GM18526 (cell line): ENCODE measurements around the gene ZNF407.

Experiments used
- POLR2A ChIP-seq: IDR thresholded peaks from 3 replicates; pipeline ENCODE4 v1.6.1; 2011; ENCODE audit not compliant: insufficient read length; ENCODE audit errors: extremely low read depth

The ZNF407 gene

DNA sequence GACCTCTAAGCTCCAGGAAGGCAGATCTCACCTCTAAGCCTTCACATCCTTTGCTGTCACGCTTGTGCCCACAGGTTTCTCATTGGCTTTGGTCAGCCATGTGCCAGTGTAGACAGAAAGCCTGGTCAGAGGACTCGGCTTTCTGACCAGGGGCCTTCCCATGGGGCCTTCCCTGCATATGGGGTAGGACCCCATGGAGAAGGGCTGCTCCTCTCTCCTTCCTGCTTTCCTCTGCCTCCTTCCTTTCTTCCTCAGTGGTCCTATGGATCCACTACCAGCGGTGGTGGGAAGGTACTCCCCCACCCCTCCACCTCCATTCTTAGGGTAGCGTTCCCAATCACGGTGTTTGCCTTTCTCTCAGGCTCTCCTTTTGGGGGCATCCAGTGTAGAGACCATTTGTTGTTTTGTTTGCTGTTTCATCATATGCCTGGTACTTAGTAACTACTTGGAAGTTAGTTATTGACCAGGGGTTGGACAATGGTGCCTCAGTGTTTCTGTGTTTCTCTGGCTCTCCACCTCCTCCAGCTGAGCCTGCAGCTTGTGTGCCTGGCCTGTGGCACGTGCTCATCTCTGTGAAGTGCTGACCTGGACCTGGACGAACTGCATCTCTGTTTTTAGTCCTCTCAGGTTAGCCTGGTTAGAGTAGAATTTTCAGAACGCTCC lies 71.6 kb downstream of the ZNF407 start:
- TF ChIP-seq POLR2A = no peak

DNA sequence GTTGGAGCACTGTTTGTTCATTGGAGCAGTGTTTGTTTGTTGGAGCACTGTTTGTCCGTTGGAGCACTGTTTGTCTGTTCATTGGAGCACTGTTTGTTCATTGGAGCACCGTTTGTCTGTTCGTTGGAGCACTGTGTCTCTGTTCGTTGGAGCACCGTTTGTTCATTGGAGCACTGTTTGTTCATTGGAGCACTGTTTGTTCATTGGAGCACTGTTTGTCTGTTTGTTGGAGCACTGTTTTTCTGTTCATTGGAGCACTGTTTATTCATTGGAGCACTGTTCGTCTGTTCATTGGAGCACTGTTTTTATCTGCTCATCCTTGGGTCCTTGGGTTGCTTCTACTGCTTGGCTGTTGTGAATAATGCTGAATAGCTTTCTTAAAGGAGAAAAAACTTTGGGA lies 74.7 kb downstream of the ZNF407 start:
- no peak for TF ChIP-seq POLR2A

DNA sequence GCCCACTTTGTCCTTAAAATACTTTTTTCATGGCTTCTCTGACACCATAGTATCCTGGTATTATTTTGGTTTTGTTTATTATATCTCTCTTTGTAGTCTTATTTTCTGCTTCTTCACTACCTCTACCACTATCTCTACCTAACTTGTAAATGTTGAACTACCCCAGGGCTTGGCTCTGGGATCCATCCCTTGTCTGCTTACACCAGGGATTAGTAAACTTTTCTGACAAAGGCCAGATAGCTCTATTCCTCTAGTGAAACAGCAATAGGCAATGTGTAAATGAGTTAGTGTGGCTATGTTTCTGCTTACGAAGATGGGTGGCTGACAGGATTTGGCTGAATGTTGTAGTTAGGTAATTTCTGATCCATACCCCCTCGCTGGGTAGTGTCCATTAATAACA lies 76.8 kb downstream of the ZNF407 start:
- TF ChIP-seq POLR2A = no peak

DNA sequence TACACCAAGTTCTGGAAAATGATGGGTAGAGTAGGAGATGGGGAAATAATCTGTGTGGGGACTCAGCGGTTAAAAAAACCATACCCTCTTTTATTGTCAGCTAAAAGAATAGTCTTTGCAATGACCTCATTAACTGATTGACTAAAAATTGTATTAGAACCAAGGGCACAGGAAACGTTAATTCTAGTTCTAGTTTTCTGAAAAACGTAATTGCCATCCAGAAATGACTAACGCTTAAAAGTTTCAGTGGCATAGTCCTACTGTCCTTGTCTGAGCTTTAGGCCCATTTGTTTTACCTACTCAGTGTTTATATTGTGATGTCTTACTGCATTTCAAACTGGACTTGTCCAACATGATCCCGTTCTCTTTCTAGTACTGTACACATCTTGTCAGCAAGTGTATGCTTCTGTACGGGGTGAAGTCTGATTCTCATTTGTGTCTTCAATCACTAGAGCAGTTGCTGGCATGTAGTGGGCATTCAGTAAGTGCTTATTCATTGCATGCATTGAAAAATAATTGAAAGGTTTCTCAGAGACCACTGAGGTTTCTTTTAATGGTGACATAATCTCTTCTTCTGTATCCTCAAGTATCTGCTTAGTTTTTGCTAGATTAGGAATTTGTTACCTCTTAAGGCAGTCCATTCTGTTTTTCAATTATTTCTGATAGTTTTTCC lies 81.5 kb downstream of the ZNF407 start:
- TF ChIP-seq POLR2A = no peak

DNA sequence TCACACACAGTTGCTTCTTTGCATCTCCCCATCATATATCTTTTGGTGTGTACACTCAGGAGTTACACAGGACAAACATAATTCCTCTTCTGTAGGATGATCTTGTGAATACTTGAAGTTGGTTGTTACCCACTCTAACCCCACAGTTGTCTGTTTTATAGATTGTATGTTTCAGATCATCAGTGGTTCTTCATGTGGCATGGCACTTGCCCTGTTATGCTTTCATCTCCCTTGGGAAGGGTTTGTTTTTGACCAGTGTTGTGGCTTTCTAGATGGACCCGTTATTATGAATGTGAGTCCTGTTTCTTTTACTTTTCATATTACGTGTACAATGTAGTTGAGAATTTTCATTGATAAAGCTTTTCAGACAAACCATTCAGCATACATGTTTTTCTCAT lies 82.0 kb downstream of the ZNF407 start:
- TF ChIP-seq POLR2A = no peak

DNA sequence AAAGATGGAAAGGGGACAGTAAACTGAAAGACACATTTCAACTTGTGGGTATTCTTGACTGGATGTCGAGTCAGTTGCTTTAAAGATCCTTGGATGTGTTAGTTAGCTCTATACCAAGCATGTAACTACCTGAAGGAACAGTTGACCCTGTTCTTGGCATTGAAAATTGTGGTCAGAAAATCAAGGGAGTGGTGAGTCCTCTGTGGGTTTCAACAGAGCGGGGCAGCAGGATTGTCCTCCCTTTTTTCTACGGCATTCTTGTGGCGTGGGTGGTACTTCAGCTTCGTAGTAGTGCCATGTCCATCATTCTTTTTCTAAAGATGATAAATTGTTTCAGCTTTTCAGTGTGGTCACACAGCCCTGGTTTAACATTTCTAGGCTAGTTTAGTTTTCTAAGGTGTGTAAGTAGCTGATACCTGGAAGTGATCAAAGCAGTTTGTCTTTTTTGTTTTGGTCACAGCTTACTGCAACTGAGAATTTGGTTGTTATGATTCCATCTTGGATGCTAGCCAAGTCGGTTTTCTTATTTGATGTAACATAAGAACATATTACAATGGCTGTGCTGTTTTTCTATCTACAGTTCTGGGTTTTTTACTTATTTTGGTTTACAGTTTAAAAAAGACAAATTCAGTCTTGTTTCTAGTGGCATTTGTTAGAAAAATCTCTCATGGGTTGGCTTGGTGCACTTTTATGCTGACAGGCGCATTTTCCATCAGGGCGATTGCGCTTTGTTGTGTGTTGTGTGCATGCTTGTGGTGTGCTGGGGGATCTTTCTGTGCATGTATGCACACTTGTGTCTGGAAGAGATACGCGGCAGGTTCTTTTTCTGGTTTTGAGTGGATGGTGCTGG lies 84.7 kb downstream of the ZNF407 start:
- TF ChIP-seq POLR2A = no peak

DNA sequence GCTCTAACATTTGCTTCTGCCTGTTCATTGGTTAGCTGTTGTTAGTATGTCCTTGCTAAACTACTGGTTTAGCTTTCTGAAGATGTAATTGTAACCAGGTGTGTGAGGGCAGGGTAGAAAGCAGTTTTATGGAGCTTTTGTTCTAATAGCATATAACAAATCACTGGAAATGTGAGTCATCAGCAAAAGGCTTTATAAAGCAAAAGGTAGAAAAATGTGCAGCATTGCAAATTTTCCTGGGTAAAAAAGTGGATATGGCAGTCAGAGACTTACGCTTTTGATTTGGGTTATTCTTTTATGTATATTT lies 85.3 kb downstream of the ZNF407 start:
- TF ChIP-seq POLR2A = no peak

DNA sequence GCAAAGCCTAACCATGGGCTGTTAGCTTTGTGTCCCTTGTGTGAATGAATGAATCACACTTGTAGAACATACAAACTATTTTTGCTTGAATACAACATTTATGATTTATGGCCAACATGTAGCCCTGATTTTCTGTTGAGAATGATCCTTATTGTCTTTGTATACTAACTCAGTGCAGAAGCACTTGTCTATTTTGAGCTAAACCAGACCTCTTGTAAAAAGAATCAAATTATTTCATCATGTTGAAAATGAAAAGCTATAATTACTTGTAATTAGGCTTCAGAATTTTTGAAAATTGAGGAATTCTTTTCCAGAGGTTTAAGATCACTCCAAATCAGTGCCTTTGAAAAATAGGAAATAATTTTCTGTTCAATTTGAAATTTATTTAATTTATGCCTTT lies 85.9 kb downstream of the ZNF407 start:
- TF ChIP-seq POLR2A = no peak

DNA sequence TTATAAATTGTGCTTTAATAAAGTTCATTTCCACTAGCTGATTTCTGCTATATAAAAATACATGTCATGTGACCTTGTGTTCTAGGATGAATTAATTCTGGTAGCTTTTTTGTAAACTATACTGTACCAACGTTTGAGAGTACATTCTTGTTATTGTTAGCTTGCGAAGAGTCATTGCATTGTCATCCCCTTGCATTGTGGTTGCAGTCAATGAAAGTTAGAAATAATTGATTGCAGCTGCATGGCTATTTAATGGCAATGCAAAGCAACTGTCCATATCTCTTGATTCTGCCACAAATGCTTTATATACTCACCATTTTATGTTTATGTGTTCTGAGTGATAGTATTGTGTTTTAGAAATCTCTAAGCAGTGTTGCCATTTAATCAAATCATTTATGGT lies 91.6 kb downstream of the ZNF407 start:
- TF ChIP-seq POLR2A = no peak

DNA sequence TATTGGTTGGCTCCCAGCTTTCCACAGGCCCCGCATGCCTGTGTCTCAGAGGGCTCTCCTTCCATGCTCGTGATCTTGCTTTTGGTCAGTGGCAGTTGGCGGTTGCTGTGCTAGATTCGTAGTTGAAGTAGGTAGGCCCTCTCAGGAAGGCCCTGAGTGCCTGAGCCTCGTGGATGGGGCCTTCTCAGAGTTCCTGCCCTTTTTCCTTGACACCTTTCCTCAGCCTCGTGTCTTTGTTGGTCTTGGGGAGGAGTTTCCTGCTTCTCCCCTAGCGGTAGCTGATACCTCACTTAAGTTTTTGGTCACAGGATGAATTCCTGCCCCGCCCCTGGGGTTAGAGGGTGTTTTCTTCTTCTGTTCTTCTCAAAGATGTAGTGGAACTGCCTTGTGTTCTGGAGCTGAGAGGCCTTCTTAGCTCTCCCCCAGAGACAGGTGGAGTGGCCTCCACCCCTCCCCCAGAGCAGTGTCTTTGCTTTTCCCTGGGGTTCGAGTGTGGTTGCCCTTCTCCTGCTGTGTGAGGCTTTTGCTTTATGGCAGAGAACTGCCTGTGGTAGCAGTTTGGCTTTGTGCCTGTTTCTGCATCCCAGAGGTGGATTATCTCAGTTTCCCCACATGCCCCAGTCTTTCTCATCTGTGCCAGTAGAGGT lies 94.8 kb downstream of the ZNF407 start:
- TF ChIP-seq POLR2A = no peak

DNA sequence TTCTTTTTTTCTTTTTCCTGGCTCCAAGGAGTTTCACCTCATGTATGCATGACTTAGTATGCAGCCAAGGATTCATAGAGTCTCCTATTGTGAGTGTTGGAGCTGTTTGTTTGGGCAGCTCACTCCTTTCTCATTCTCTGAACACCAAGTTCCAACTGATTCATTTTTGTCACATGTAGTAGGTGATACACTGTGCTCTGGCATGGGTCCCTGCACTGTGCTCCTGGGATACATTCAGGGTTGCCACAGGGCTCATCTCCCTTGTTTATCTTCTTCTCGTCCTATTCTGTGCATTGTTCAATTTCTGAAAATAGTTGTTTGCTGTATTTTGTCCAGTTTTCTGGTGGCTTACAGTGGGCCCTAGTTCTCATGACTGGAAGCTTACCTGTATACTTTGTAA lies 96.8 kb downstream of the ZNF407 start:
- no peak for TF ChIP-seq POLR2A

DNA sequence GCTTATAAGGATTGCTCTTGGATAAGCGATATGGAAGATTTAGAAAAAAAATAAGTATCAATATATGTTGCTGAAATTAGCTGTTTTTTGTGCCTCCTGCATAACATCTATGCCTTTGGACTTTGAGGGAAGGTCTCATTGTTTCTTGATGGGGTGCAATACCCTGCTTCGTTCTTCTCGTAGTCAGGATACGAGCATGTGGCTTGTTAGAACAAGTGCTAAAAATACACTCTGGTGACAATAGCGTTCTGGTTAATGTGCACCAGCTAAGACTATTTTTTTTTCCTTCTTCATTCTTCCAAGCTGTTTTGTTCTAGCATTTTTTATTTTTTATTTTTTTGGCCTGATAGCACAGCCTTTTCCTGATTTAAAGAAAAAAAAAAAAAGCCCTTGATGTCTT lies 97.5 kb downstream of the ZNF407 start:
- no peak for TF ChIP-seq POLR2A

DNA sequence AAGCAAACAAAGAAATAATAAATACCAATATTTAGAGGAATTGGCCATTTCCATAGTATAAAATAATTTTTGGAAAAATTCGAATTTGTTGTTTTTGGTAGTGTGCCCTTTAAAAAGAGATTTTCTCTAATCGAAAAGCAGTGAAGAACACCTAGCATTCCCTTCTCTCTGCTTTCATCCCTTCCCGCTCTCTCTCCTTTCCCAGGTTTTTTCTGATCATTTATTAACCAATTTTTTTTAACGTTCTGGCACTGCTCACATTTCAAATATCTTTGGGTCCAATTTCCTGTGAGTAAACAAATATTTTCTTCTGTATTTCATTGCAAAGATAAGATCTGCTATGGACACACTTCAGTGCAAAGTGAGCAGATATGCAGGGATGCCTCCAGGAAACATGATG lies 101.2 kb downstream of the ZNF407 start:
- TF ChIP-seq POLR2A = no peak

DNA sequence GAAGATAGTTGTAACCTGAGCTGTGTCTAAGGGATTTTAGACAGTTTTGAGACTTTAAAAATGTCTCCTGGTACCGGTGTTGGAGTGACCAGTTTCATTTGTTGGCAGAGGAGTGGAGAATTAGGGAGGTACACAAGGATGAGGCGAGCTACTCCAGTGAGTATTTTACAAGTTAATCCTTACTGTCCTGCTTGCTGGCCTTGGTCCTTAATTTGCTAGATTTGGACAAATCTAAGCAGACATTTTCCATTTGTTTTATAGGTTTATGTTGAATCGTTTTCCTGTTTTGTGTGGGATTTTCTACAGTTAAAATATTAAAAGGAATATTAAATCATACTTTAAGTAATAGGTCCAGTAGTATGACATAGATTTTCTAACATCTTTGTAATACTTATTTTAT lies 101.8 kb downstream of the ZNF407 start:
- TF ChIP-seq POLR2A = no peak

DNA sequence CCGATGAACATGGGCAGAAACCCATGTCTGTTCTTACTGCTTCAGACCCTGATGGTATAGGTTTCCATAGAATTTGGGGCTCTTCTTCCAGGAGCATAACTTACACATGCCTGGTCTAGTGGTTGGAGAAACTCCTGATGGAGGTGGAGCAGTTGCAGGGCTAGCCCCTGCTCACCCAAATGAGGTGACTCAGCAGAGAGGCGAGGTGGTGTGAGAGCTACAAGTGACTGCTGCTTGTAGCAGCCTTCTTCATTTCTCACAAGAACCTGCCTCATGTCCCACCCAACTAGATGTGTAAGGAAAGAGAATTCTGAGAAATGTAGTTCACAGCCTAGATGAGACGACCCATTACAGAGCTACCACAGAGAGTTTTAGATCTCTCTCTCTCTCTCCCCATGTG lies 105.3 kb downstream of the ZNF407 start:
- no peak for TF ChIP-seq POLR2A

DNA sequence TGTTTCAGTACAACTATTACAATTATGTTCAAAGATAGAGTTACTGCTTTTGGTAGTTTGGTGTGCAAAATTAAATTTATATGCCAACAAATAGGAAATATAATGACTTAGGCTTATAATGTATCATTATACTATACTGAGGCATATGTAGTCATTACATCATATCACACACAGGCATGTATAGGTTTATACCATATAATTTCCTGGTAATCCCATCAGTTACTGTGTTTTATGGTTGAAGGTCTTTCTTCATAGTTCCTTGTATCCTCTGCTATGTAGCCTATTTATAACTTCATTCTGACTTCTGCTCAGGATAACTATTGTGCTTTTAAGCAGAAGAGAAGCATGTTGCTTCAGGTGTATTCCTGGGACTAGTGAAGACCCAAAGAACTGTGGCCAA lies 110.5 kb downstream of the ZNF407 start:
- no peak for TF ChIP-seq POLR2A
